HCT116 (cell line): ENCODE results near the gene NLRP7.
"Not testable (repeated sequence)": the region's sequence is repeated elsewhere in the genome, so short reads cannot be mapped to it uniquely, and the experiment has no call there.

ENCODE experiments used
- CTCF ChIP-seq, 3 experiments: fragments of 200-600 bp in 1 of 3; sonication (generic) in 1 of 3; IDR thresholded peaks in 2 of 3; conservative IDR thresholded peaks in 1 of 3; 2 replicates each; pipeline ENCODE4 v1.5.1; 2012 to 2017; ENCODE audit warnings: low read depth in 2 of 3, low read length in 2 of 3, antibody characterized with exemption in 1 of 3, borderline replicate concordance in 1 of 3, control low read depth in 1 of 3, mild to moderate bottlenecking in 1 of 3, mixed read lengths in 1 of 3, mixed run types in 1 of 3, moderate library complexity in 1 of 3; ENCODE audit not compliant: insufficient read depth in 1 of 3
- EZH2phosphoT487 ChIP-seq: fragments of 200-600 bp; IDR thresholded peaks from 2 replicates; pipeline ENCODE4 v1.6.1; 2018; ENCODE audit warnings: antibody characterized with exemption, borderline replicate concordance
- POLR2A ChIP-seq: IDR thresholded peaks from 2 replicates; pipeline ENCODE4 v1.7.0; 2011; ENCODE audit warnings: borderline replicate concordance; ENCODE audit not compliant: insufficient read depth, insufficient read length; ENCODE audit errors: extremely low read depth
- SP1 ChIP-seq: IDR thresholded peaks from 2 replicates; pipeline ENCODE4 v1.6.1; 2012; ENCODE audit warnings: low read depth
- TCF7L2 ChIP-seq: IDR thresholded peaks from 2 replicates; pipeline ENCODE4 v1.7.0; 2011; ENCODE audit warnings: borderline replicate concordance, inconsistent platforms; ENCODE audit not compliant: insufficient read depth, insufficient read length; ENCODE audit errors: extremely low read depth

- not testable (repeated sequence) for TF ChIP-seq POLR2A; TCF7L2; CTCF (IDR thresholded peaks at IDR 0.05 in 2 of 3, conservative IDR thresholded peaks at IDR 0.05 in 1 of 3; ENCODE audit: borderline replicate concordance in 1 of 3, insufficient read depth in 1 of 3, low read depth in 2 of 3, low read length in 2 of 3); SP1; EZH2phosphoT487
Observed at GRCh38 chr19:54982562-54982961, 35.2 kb upstream of the NLRP7 start.
